Amygdala (tissue), 56 donors: ENCODE measurements around the gene CEP72.

Experiments used
- DNase-seq, 56 donors: peaks; one replicate each; lab custom pipeline; 2025; lab: John Stamatoyannopoulos, UW

The CEP72 gene

GRCh38 chr5:635306-636055, 23.3 kb downstream of the CEP72 start:
- no peak for DNase-seq

- DNase-seq = no peak
Measured at GRCh38 chr5:636951-637350, 24.8 kb downstream of the CEP72 start.

- DNase-seq = no peak
Measured at GRCh38 chr5:637581-638450, 25.7 kb downstream of the CEP72 start.

GRCh38 chr5:638501-639252, 26.5 kb downstream of the CEP72 start:
- DNase-seq = no peak

- DNase-seq = no peak
Measured at GRCh38 chr5:639253-639530, 27.1 kb downstream of the CEP72 start.

GRCh38 chr5:639584-640213, 27.6 kb downstream of the CEP72 start:
- no peak for DNase-seq

GRCh38 chr5:640461-641330, 28.6 kb downstream of the CEP72 start:
- no peak for DNase-seq

- no peak for DNase-seq
Measured at GRCh38 chr5:641331-641765, 29.2 kb downstream of the CEP72 start.

GRCh38 chr5:642481-642880, 30.3 kb downstream of the CEP72 start:
- DNase-seq = no peak

GRCh38 chr5:643351-643801, 31.2 kb downstream of the CEP72 start:
- no peak for DNase-seq

- no peak for DNase-seq
Measured at GRCh38 chr5:643811-644271, 31.7 kb downstream of the CEP72 start.

- DNase-seq = no peak
Measured at GRCh38 chr5:644509-644908, 32.4 kb downstream of the CEP72 start.

- no peak for DNase-seq
Measured at GRCh38 chr5:644971-645370, 32.8 kb downstream of the CEP72 start.

- DNase-seq = no peak
Measured at GRCh38 chr5:645421-645820, 33.3 kb downstream of the CEP72 start.

GRCh38 chr5:646396-647201, 34.5 kb downstream of the CEP72 start:
- no peak for DNase-seq

GRCh38 chr5:647311-647710, 35.2 kb downstream of the CEP72 start:
- DNase-seq = no peak

GRCh38 chr5:647727-648126, 35.6 kb downstream of the CEP72 start:
- no peak for DNase-seq

- DNase-seq = no peak
Measured at GRCh38 chr5:651296-652022, 39.3 kb downstream of the CEP72 start.
